PC-9 (cell line): Measurements from ENCODE around the gene SETD3. TPM values are rescaled to one million over a fixed set of nuclear protein-coding genes. Genes with fewer than 3 reads are reported as not detected.

Experiments
- BruUV-seq: library from RNA; stranded (reverse); fragments of 400-500 nt; replicated peaks from 2 replicates; lab custom pipeline; 2021; lab: Mats Ljungman, UMichigan
- CTCF ChIA-PET: fragments of 300-600 bp; sonication (Branson Sonifier 250); formaldehyde crosslinking; loops from one replicate; lab custom pipeline; 2022; ENCODE audit warnings: antibody characterized with exemption; lab: Charles Lee
- POLR2A ChIA-PET: fragments of 300-600 bp; sonication (Branson Sonifier 250); formaldehyde crosslinking; loops from one replicate; lab custom pipeline; 2022; ENCODE audit warnings: antibody characterized with exemption; ENCODE audit not compliant: unreplicated experiment; lab: Charles Lee
- DNase-seq, 2 experiments: peaks; one replicate each; pipeline versions ENCODE4 v3.0.0 to v3.0.0-alpha.2; 2015 to 2022; ENCODE audit warnings: mixed read lengths in 1 of 2
- H2AFZ ChIP-seq: fragments of 200-600 bp; sonication (generic); 2 replicates; pipeline ENCODE4 v1.8.1; 2017; ENCODE audit warnings: antibody characterized with exemption
- H3F3A ChIP-seq: fragments of 200-600 bp; sonication (generic); 2 replicates; pipeline ENCODE4 v1.8.1; 2017; ENCODE audit warnings: antibody characterized with exemption, mild to moderate bottlenecking, low read depth; ENCODE audit not compliant: insufficient read depth
- H3K27ac ChIP-seq: fragments of 200-600 bp; sonication (generic); 2 replicates; pipeline ENCODE4 v1.6.1; 2016; ENCODE audit warnings: mixed run types
- H3K27me3 ChIP-seq: fragments of 200-600 bp; sonication (generic); 2 replicates; pipeline ENCODE4 v1.6.1; 2016; ENCODE audit warnings: low read depth, mixed run types; ENCODE audit not compliant: insufficient read depth
- H3K36me3 ChIP-seq: fragments of 200-600 bp; sonication (generic); 2 replicates; pipeline ENCODE4 v1.6.1; 2016; ENCODE audit warnings: low read depth, mixed run types
- H3K4me1 ChIP-seq: fragments of 200-600 bp; sonication (generic); replicated peaks from 2 replicates; pipeline ENCODE4 v1.6.1; 2016; ENCODE audit warnings: mixed run types; ENCODE audit not compliant: insufficient read depth
- H3K4me2 ChIP-seq: fragments of 200-600 bp; sonication (generic); 2 replicates; pipeline ENCODE4 v1.6.1; 2017; ENCODE audit warnings: mixed run types
- H3K4me3 ChIP-seq: fragments of 200-600 bp; sonication (generic); 2 replicates; pipeline ENCODE4 v1.6.1; 2016; ENCODE audit warnings: mixed run types
- H3K79me2 ChIP-seq: fragments of 200-600 bp; sonication (generic); 2 replicates; pipeline ENCODE4 v1.6.1; 2017; ENCODE audit warnings: low read depth, mixed run types
- H3K9me2 ChIP-seq: fragments of 200-600 bp; sonication (generic); 2 replicates; pipeline ENCODE4 v1.8.1; 2017; ENCODE audit warnings: mild to moderate bottlenecking; ENCODE audit not compliant: insufficient read depth
- H3K9me3 ChIP-seq: fragments of 200-600 bp; sonication (generic); 2 replicates; pipeline ENCODE4 v1.8.1; 2016; ENCODE audit warnings: low read depth; ENCODE audit not compliant: insufficient read depth
- H4K20me1 ChIP-seq: fragments of 200-600 bp; sonication (generic); 2 replicates; pipeline ENCODE4 v1.8.1; 2017; ENCODE audit not compliant: insufficient read depth
- EZH2 ChIP-seq: fragments of 200-600 bp; sonication (generic); IDR thresholded peaks from 2 replicates; pipeline ENCODE4 v1.8.0; 2017; ENCODE audit warnings: antibody characterized with exemption, low read depth
- intact Hi-C: fragments of 100-400 bp; cut with micrococcal nuclease; formaldehyde crosslinking; loops from one replicate; pipeline ENCODE4 v1.10.0; 2022; ENCODE audit not compliant: unreplicated experiment
- total RNA-seq: library from RNA; stranded (reverse); gene quantifications from 2 replicates; pipeline ENCODE4 v1.2.3, GENCODE V29; 2021
- TF ChIP-seq, protein P1 (sequence below): fragments of 200-600 bp; sonication (generic); conservative IDR thresholded peaks from 2 replicates; pipeline ENCODE4 v1.6.1; 2017; ENCODE audit warnings: mixed run types, antibody characterized with exemption, mild to moderate bottlenecking, moderate library complexity

SETD3 gene
- total RNA-seq, 1 experiment from 2014 or later = 13.4 TPM

DNA sequence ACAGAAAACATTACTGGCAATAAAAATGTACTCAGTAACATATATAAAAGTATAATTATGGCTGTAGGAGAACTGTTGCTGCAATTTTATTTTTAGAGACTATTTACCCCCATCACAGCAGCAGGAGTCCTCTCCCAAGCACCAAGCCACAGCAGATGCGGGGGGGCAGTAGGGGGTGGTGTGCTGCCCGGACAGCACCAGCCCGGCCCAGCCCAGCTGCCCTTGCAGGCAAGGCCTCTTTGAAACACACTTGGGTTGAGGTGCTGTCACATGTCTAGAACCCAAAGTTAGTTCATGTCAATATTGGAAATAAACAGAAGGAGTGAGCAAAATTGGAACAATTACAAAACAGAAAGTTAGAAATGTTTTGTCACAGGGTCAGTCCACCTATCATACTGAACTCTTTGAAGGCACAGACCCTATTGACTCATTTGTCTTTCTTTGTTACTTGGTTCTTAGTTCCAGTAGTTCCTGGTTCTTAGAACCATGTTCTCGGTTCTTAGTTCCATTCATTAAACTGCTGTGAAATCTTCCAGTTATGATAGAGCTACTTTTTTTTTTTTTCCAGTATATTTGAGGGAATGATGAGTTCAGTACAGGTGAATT lies 23.3 kb upstream of the SETD3 start:
- intact Hi-C loops = no loop called here
- ChIA-PET CTCF (no interaction called here), POLR2A (no interaction called here)
- Histone ChIP-seq H3K4me2 (no peak overlapping the region), H3F3A (no peaks in the 10 kb centered on the region), H4K20me1 (no peaks in the 10 kb centered on the region), H3K27me3 (no peaks in the 10 kb centered on the region), H3K9me2 (no peaks in the 10 kb centered on the region), H3K9me3 (no peaks in the 10 kb centered on the region), H3K79me2 (no peaks in the 10 kb centered on the region), H3K27ac (no peak overlapping the region), H3K36me3 (0 out of 2 replicates have a peak, but pooled peaks cover 3% of the 10 kb centered on the region), H2AFZ (no peak overlapping the region), H3K4me1 (no peaks in the 10 kb centered on the region), H3K4me3 (no peak overlapping the region)
- BruUV-seq = no TSS peak
- DNase-seq = no peak
- TF ChIP-seq, protein P1, sequence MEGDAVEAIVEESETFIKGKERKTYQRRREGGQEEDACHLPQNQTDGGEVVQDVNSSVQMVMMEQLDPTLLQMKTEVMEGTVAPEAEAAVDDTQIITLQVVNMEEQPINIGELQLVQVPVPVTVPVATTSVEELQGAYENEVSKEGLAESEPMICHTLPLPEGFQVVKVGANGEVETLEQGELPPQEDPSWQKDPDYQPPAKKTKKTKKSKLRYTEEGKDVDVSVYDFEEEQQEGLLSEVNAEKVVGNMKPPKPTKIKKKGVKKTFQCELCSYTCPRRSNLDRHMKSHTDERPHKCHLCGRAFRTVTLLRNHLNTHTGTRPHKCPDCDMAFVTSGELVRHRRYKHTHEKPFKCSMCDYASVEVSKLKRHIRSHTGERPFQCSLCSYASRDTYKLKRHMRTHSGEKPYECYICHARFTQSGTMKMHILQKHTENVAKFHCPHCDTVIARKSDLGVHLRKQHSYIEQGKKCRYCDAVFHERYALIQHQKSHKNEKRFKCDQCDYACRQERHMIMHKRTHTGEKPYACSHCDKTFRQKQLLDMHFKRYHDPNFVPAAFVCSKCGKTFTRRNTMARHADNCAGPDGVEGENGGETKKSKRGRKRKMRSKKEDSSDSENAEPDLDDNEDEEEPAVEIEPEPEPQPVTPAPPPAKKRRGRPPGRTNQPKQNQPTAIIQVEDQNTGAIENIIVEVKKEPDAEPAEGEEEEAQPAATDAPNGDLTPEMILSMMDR = no peak
- no peak for TF ChIP-seq EZH2

- ChIA-PET CTCF (no interaction called here), POLR2A (no interaction called here)
- Histone ChIP-seq H3K4me3 (no peak overlapping the region), H3F3A (no peaks in the 10 kb centered on the region), H3K27me3 (no peaks in the 10 kb centered on the region), H3K9me3 (no peaks in the 10 kb centered on the region), H3K9me2 (no peaks in the 10 kb centered on the region), H2AFZ (no peak overlapping the region), H3K27ac (no peak overlapping the region), H3K36me3 (0 out of 2 replicates have a peak, but pooled peaks cover 3% of the 10 kb centered on the region), H3K79me2 (no peaks in the 10 kb centered on the region), H3K4me2 (no peak overlapping the region), H3K4me1 (no peaks in the 10 kb centered on the region), H4K20me1 (no peaks in the 10 kb centered on the region)
- no peak for DNase-seq
- intact Hi-C loops = no loop called here
- TF ChIP-seq EZH2 = no peak
- TF ChIP-seq, protein P1 = no peak
- no TSS peak for BruUV-seq
These were observed 22.3 kb upstream of the SETD3 start for GRCh38 chr14:99502989-99503421.

GRCh38 chr14:99497894-99498293 lies 17.2 kb upstream of the SETD3 start:
- ChIA-PET POLR2A (no interaction called here), CTCF (no interaction called here)
- H3K4me2 ChIP-seq = no peak overlapping the region
- H3K4me3 ChIP-seq = no peak overlapping the region
- H3F3A ChIP-seq = no peaks in the 10 kb centered on the region
- no peak for TF ChIP-seq EZH2
- no peaks in the 10 kb centered on the region for H3K79me2 ChIP-seq
- intact Hi-C loops = no loop called here
- H3K9me3 ChIP-seq = no peaks in the 10 kb centered on the region
- 0 out of 2 replicates have a peak, but pooled peaks cover 9% of the 10 kb centered on the region for H3K36me3 ChIP-seq
- no peaks in the 10 kb centered on the region for H4K20me1 ChIP-seq
- no peak for DNase-seq
- no peaks in the 10 kb centered on the region for H3K27me3 ChIP-seq
- no peaks in the 10 kb centered on the region for H3K4me1 ChIP-seq
- no peak overlapping the region for H2AFZ ChIP-seq
- no peak overlapping the region for H3K27ac ChIP-seq
- no peaks in the 10 kb centered on the region for H3K9me2 ChIP-seq
- no TSS peak for BruUV-seq
